ENCODE data around the gene PRRX1.

Gene PRRX1

DNA sequence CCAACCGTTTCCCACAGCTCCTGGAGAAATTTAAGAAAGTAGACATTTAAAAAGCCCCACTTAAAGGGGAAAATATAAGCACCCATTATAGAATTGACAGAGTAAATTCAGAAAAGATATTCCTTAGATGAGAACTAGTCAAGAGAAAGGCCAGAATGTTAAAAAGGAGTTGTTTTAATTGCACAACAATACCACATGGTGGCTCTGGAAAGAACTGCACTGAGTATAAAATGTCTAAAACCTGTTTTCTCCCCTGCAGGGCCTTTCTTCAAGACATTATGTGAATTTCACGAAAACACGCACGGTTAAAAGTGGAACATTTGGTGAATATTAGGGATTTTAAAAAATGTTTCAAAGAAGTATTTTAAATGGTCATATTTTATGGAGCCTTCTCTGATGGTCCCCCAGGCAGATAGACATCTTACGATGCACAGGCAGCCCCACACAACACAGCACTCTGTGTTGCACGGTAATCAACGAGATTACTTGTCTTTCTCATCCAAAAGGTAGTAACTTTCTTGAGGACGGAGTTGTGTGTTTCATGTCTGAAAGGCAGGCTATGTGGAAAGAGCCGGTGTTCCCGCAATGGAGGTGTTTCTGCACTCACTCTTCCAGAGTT is 101.9 kb downstream of the PRRX1 start:
- no peak for DNase-seq (ENCODE audit: low spot score)

GRCh38 chr1:170768929-170769328 is 105.0 kb downstream of the PRRX1 start:
- DNase-seq (ENCODE audit: low spot score), result no peak

GRCh38 chr1:170769691-170770090 is 105.8 kb downstream of the PRRX1 start:
- DNase-seq (ENCODE audit: low spot score), result no peak

DNA sequence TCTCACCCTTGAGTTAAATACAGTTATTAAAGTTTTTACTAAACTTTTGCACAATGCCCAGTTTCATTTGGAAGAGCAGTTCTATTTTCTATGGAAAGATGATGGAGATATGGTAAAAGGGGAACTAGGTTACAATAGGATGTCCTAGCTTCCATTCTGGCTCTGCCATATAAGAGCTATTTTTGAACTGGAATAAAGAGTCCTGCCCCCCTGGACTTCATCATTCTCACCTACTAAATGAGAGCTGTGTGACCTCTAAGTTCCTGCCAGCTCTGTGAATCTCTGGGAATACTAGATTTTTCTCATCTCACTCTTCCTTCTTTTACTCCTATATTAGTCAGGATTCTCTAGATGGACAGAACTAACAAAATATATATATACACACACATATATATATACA is 106.3 kb downstream of the PRRX1 start:
- DNase-seq (ENCODE audit: low spot score), result no peak

- no peak for DNase-seq (ENCODE audit: low spot score)
Observed at GRCh38 chr1:170776252-170776651, 112.3 kb downstream of the PRRX1 start.

GRCh38 chr1:170776777-170777176 is 112.8 kb downstream of the PRRX1 start:
- no peak for DNase-seq (ENCODE audit: low spot score)
